HCT116 (cell line): ENCODE results near the gene CCDC40. TPM values are rescaled to one million over a fixed set of nuclear protein-coding genes. Genes with fewer than 3 reads are reported as not detected.

Experiments used
- ATAC-seq: fragments of 200-7000 bp; cut with Tn5 transposase; 2 replicates; pipeline ENCODE4 v1.9.1; 2020; ENCODE audit warnings: mild to moderate bottlenecking, moderate library complexity
- BruUV-seq: library from RNA; stranded (reverse); fragments of 400-500 nt; replicated peaks from 2 replicates; lab custom pipeline; 2021; lab: Mats Ljungman, UMichigan
- CTCF ChIA-PET: fragments of 300-600 bp; sonication (Branson Sonifier 250); formaldehyde crosslinking; loops from one replicate; lab custom pipeline; 2021; ENCODE audit warnings: antibody characterized with exemption; lab: Charles Lee
- POLR2A ChIA-PET: fragments of 300-600, 350-600 bp; sonication (Branson Sonifier 250); formaldehyde crosslinking; loops from one replicate; lab custom pipeline; 2021; ENCODE audit warnings: antibody characterized with exemption; lab: Charles Lee
- RAD21 ChIA-PET, 2 experiments: fragments of 300-600 bp; sonication (Branson Sonifier 250); formaldehyde crosslinking; loops; one replicate each; lab custom pipeline; 2023; ENCODE audit warnings: low total read pairs in 2 of 2; ENCODE audit not compliant: uncharacterized antibody in 2 of 2, unreplicated experiment in 2 of 2, low non-redundant PET in 1 of 2; lab: Charles Lee
- DNase-seq: peaks from one replicate; pipeline ENCODE4 v3.0.0-alpha.2; 2010; ENCODE audit warnings: low read depth, low spot score
- H2AFZ ChIP-seq: fragments of 200-600 bp; shearing (Covaris generic), sonication (generic); 2 replicates; pipeline ENCODE4 v1.6.1; 2017; ENCODE audit warnings: low read depth, mixed run types, mixed read lengths, antibody characterized with exemption, low read length; ENCODE audit not compliant: poor library complexity, severe bottlenecking
- H3K27ac ChIP-seq: 2 replicates; pipeline ENCODE4 v1.5.1; 2012; ENCODE audit warnings: low read depth, low read length
- H3K27me3 ChIP-seq: fragments of 200-600 bp; sonication (generic); 2 replicates; pipeline ENCODE4 v1.6.1; 2016; ENCODE audit warnings: mixed run types, low read length, mixed read lengths; ENCODE audit not compliant: insufficient read depth
- H3K36me3 ChIP-seq, 2 experiments: fragments of 200-500 bp in 1 of 2; fragments of 200-600 bp in 1 of 2; sonication (Bioruptor generic) in 1 of 2; sonication (generic) in 1 of 2; 2 replicates each; pipeline versions ENCODE4 v1.5.1 to v1.6.1; 2014 to 2016; ENCODE audit warnings: low read length in 2 of 2, inconsistent platforms in 1 of 2, mixed read lengths in 1 of 2, mixed run types in 1 of 2; ENCODE audit not compliant: insufficient read depth in 2 of 2, control insufficient read depth in 1 of 2
- H3K4me1 ChIP-seq, 2 experiments: fragments of 200-600 bp in 1 of 2; sonication (generic) in 1 of 2; 2 replicates each; pipeline versions ENCODE4 v1.5.1 to v1.6.1; 2012 to 2017; ENCODE audit warnings: low read length in 2 of 2, inconsistent platforms in 1 of 2, mild to moderate bottlenecking in 1 of 2, mixed read lengths in 1 of 2, mixed run types in 1 of 2, moderate library complexity in 1 of 2; ENCODE audit not compliant: insufficient read depth in 2 of 2, control insufficient read depth in 1 of 2
- H3K4me2 ChIP-seq: fragments of 200-600 bp; sonication (generic); 2 replicates; pipeline ENCODE4 v1.6.1; 2017; ENCODE audit warnings: mixed run types, low read length, mixed read lengths
- H3K4me3 ChIP-seq, 2 experiments: fragments of 200-600 bp in 1 of 2; sonication (generic) in 1 of 2; replicated peaks in 1 of 2; 2 replicates each; pipeline ENCODE4 v1.5.1; 2011 to 2016; ENCODE audit warnings: low read length in 2 of 2, control low read depth in 1 of 2, low read depth in 1 of 2, mild to moderate bottlenecking in 1 of 2, mixed read lengths in 1 of 2, mixed run types in 1 of 2
- H3K79me2 ChIP-seq: fragments of 200-600 bp; sonication (generic); 2 replicates; pipeline ENCODE4 v1.6.1; 2017; ENCODE audit warnings: mild to moderate bottlenecking, mixed run types, low read length, moderate library complexity, mixed read lengths; ENCODE audit not compliant: insufficient read depth
- H3K9ac ChIP-seq: fragments of 200-600 bp; sonication (generic); 2 replicates; pipeline ENCODE4 v1.6.1; 2016; ENCODE audit warnings: low read length, mixed read lengths
- H3K9me2 ChIP-seq: fragments of 200-600 bp; sonication (generic), shearing (Covaris generic); 2 replicates; pipeline ENCODE4 v1.6.1; 2017; ENCODE audit warnings: mixed run types, mild to moderate bottlenecking, moderate library complexity; ENCODE audit not compliant: insufficient read depth
- H3K9me3 ChIP-seq, 2 experiments: fragments of 200-500 bp in 1 of 2; fragments of 200-600 bp in 1 of 2; sonication (Bioruptor generic) in 1 of 2; sonication (generic) in 1 of 2; 2 replicates each; pipeline ENCODE4 v1.6.1; 2014 to 2017; ENCODE audit warnings: low read length in 2 of 2, mixed read lengths in 2 of 2, inconsistent platforms in 1 of 2, low read depth in 1 of 2, mild to moderate bottlenecking in 1 of 2, mixed run types in 1 of 2, moderate library complexity in 1 of 2; ENCODE audit not compliant: control insufficient read depth in 1 of 2, insufficient read depth in 1 of 2
- H4K20me1 ChIP-seq: fragments of 200-600 bp; sonication (generic), shearing (Covaris generic); 2 replicates; pipeline ENCODE4 v1.6.1; 2017; ENCODE audit warnings: mixed run types, mild to moderate bottlenecking, moderate library complexity; ENCODE audit not compliant: insufficient read depth
- CEBPB ChIP-seq: IDR thresholded peaks from 2 replicates; pipeline ENCODE4 v1.6.1; 2012; ENCODE audit warnings: low read depth
- ELF1 ChIP-seq: IDR thresholded peaks from 2 replicates; pipeline ENCODE4 v1.6.1; 2012; ENCODE audit warnings: low read depth, borderline replicate concordance
- EZH2 ChIP-seq: fragments of 200-600 bp; sonication (generic); IDR thresholded peaks from 2 replicates; pipeline ENCODE4 v1.6.1; 2017; ENCODE audit warnings: antibody characterized with exemption, mixed run types
- RAD21 ChIP-seq: IDR thresholded peaks from 2 replicates; pipeline ENCODE4 v1.6.1; 2012; ENCODE audit warnings: low read depth, mild to moderate bottlenecking
- SIN3A ChIP-seq: IDR thresholded peaks from 2 replicates; pipeline ENCODE4 v1.6.1; 2012; ENCODE audit warnings: low read depth
- SRF ChIP-seq: IDR thresholded peaks from 2 replicates; pipeline ENCODE4 v1.6.1; 2012; ENCODE audit warnings: low read depth
- TCF7L2 ChIP-seq: IDR thresholded peaks from 2 replicates; pipeline ENCODE4 v1.7.0; 2011; ENCODE audit warnings: borderline replicate concordance, inconsistent platforms; ENCODE audit not compliant: insufficient read depth, insufficient read length; ENCODE audit errors: extremely low read depth
- intact Hi-C: fragments of 100-400 bp; cut with micrococcal nuclease; formaldehyde crosslinking; loops from 2 replicates; pipeline ENCODE4 v1.10.0; 2022
- total RNA-seq: library from RNA; stranded (reverse); gene quantifications from one replicate; pipeline ENCODE4 v1.2.1, GENCODE V29; 2021; ENCODE audit not compliant: unreplicated experiment

CCDC40 gene
- total RNA-seq, 1 experiment from 2014 or later, result 10.3 TPM

DNA sequence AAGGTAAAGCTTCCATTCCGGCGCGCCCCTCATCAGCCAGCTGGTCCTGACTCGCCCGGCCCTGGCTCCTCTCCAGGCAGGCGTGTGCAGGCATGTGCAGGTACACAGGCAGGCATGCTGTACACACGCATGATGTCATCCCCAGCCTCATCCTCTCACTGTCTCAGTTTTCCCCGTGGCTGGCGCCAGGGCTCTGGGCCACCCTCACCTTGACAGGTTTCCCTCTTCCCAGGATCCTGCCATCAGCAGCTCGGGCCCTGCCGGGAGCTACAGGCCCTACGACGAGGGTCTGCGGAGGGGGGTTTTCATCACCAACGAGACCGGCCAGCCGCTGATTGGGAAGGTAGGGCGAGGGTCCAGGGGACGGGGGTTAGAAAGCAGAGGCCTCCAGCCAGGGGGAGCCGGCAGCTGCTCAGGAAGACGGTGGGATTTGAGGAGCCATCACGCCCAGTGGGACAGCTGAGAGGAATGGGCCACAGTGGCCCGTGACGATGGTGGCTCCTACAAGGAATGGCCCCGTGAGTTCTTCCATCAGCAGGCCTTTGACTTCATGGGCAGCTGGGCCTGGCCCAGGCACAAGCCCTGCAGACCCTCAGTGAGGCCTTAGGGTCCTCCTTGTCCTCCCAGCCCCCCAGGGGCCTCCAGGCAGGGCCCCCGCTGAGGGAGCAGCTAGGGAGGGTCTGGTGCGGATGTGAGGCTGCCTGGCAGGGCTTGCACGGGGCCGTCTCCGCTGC is 73.4 kb downstream of the CCDC40 start:
- no peaks in the 10 kb centered on the region for H4K20me1 ChIP-seq
- H3K9ac ChIP-seq, result no peak overlapping the region
- intact Hi-C loops, result no loop called here
- DNase-seq, result no peak
- ChIA-PET POLR2A (no interaction called here), RAD21 (no interaction called here), CTCF (interaction anchor here (1.1 kb wide), 1 partner anchor 8 kb away, joined by 4 read pairs; the partner anchor contains the start of gene GAA)
- no peaks in the 10 kb centered on the region for H3K79me2 ChIP-seq
- no peak overlapping the region for H3K4me3 ChIP-seq
- H3K9me3 ChIP-seq, result no peaks in the 10 kb centered on the region
- peaks cover 0 to 9% of the 10 kb centered on the region in 2 experiments; a peak in 2 of 4 replicates for H3K36me3 ChIP-seq
- no peak overlapping the region for H2AFZ ChIP-seq
- H3K27ac ChIP-seq, result no peak overlapping the region
- H3K9me2 ChIP-seq, result no peaks in the 10 kb centered on the region
- peaks cover 0 to under 1% of the 10 kb centered on the region in 2 experiments; a peak in 2 of 4 replicates for H3K4me1 ChIP-seq
- no peaks in the 10 kb centered on the region for H3K27me3 ChIP-seq
- no TSS peak for BruUV-seq
- no peak for ATAC-seq
- H3K4me2 ChIP-seq, result no peak overlapping the region
- TF ChIP-seq TCF7L2, result no peak
- no peak for TF ChIP-seq CEBPB

DNA sequence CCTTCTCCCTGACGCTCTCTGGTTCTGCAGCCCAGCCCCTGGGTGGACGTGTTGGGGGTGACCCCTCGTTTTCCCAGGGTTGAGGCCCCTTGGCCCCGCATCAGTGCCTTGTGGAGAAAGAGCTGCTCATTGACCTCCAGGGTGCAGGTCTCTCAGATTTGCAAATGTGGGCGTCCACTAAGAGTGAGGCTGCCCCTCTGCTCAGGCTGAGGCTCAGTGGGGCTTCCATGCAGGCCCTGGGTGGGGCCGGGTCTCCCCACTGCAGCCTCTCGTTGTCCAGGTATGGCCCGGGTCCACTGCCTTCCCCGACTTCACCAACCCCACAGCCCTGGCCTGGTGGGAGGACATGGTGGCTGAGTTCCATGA is 74.0 kb downstream of the CCDC40 start:
- Histone ChIP-seq H2AFZ (no peak overlapping the region), H3K4me1 (no peaks in the 10 kb centered on the region), H3K4me2 (no peak overlapping the region), H3K27me3 (no peaks in the 10 kb centered on the region), H3K4me3 (no peak overlapping the region), H3K79me2 (no peaks in the 10 kb centered on the region), H3K36me3 (peaks cover 0 to 9% of the 10 kb centered on the region in 2 experiments; a peak in 2 of 4 replicates), H3K27ac (no peak overlapping the region), H4K20me1 (no peaks in the 10 kb centered on the region), H3K9me2 (no peaks in the 10 kb centered on the region), H3K9ac (no peak overlapping the region), H3K9me3 (no peaks in the 10 kb centered on the region)
- BruUV-seq, result no TSS peak
- ChIA-PET CTCF (interaction anchor here (1.1 kb wide), 1 partner anchor 9 kb away, joined by 4 read pairs; the partner anchor contains the start of gene GAA), RAD21 (no interaction called here), POLR2A (no interaction called here)
- intact Hi-C loops, result no loop called here
- no peak for DNase-seq
- no peak for ATAC-seq
- TF ChIP-seq SIN3A, result no peak
- no peak for TF ChIP-seq RAD21
- no peak for TF ChIP-seq EZH2
- TF ChIP-seq ELF1, result no peak
- no peak for TF ChIP-seq SRF
- no peak for TF ChIP-seq TCF7L2
